Measurements from ENCODE around the gene VTI1A.
A peak's percentile ranks its signal among the peaks of the same experiment; 100 is the strongest.

VTI1A gene

DNA sequence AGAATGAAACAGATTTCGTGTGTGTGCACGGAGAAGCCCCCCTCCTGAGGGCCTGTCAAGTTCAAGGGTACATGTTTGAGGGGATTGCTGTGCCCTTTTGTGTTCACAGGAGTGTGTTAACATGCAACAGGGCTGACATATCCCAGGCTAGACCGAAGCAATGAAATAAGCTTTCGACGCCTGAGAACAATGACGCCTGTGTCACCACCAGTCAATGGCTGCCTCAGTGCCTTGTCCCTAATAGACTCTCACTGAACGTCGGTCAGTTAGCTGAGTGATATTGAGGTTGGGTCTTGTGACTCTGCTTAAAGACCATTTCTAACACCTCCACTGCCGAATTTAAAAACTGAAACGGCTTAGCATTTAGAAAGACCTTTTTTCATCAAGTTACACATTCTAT is 327.8 kb downstream of the VTI1A start:
- in situ Hi-C loops (cut with HindIII; ENCODE audit: low pct_ligation_motif_present, low pct_unique_long_range_greater_than_20kb, low sequenced_read_pairs) = no loop called here
- no peak for DNase-seq

- DNase-seq = peak; percentile 58
- in situ Hi-C loops (cut with HindIII; ENCODE audit: low pct_ligation_motif_present, low pct_unique_long_range_greater_than_20kb, low sequenced_read_pairs) = no loop called here
Observed at GRCh38 chr10:112775381-112775780, 328.4 kb downstream of the VTI1A start.

- DNase-seq = no peak
- in situ Hi-C loops (cut with HindIII; ENCODE audit: low pct_ligation_motif_present, low pct_unique_long_range_greater_than_20kb, low sequenced_read_pairs) = no loop called here
Observed at GRCh38 chr10:112775892-112776674, 329.1 kb downstream of the VTI1A start.

GRCh38 chr10:112778579-112778978 is 331.6 kb downstream of the VTI1A start:
- DNase-seq = no peak
- in situ Hi-C loops (cut with HindIII; ENCODE audit: low pct_ligation_motif_present, low pct_unique_long_range_greater_than_20kb, low sequenced_read_pairs) = no loop called here

DNA sequence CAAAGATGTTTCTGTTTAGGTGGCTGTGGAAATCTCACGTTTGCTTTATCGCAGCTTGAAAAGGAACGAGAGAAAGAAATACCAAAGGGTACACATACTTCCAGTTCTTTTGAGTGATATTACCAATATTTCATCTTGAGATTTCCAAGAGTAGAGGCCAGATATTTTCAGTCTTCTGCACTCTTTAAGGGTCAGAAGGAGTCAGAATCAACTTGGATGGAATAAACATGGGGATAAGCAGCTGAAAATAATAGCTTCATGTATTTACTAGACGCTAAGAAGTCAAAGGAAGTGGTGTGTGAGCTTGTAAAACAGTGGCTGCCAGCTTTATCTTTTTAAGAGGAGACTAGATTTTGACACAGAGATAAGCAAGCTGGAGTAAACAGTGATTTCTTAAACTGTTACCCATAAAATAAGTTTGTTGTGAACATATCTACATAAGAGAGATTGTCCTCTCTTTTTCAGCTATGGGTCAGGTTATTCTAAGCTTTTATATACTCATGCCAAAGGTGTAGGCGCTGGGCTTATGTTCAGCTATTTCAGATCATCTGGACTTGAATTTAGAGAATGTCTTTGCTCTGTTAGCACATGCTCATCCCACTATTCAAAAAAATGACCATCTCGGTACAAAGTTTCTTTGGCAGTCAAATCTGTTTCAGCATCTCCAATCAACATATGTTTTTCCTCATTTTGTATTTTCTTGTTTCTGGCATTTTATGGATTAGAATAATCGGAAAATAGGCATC is 332.2 kb downstream of the VTI1A start:
- in situ Hi-C loops (cut with HindIII; ENCODE audit: low pct_ligation_motif_present, low pct_unique_long_range_greater_than_20kb, low sequenced_read_pairs) = no loop called here
- no peak for DNase-seq

DNA sequence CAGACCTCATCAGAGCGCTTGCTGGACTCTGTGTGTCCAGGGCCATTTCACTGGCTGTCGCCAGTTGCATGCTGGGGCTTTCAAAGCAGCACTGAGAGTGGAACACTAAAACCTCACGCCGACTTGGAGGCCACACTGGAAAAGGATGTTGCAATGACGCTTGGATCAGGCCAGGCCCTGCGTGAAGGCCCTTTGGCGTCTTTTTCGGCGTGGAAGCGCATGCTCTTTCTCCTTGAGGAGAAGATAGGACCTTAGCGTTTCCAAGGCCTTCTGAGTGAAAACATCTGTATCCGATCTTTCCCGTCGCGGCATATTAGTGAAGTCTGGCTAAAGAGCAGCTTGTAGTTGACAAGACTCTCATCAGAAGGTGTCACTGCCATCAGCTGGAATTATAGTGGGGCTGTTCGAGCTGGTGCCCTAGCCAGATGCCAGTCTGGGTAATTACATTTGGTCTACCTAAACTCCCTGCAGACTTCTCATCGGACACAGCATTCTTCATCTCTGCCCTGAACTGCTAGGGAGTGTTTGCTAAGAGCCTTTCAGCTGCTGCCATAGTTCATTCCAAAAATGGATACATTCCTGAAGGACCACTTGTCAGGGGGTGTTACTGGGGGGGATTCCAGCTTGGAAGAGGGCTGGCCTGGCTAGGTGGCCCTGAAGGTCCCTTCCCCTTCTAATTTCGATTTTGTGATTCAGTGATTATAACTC is 335.3 kb downstream of the VTI1A start:
- in situ Hi-C loops (cut with HindIII; ENCODE audit: low pct_ligation_motif_present, low pct_unique_long_range_greater_than_20kb, low sequenced_read_pairs) = no loop called here
- DNase-seq = no peak

GRCh38 chr10:112783351-112784021 is 336.5 kb downstream of the VTI1A start:
- in situ Hi-C loops (cut with HindIII; ENCODE audit: low pct_ligation_motif_present, low pct_unique_long_range_greater_than_20kb, low sequenced_read_pairs) = no loop called here
- DNase-seq = no peak

DNA sequence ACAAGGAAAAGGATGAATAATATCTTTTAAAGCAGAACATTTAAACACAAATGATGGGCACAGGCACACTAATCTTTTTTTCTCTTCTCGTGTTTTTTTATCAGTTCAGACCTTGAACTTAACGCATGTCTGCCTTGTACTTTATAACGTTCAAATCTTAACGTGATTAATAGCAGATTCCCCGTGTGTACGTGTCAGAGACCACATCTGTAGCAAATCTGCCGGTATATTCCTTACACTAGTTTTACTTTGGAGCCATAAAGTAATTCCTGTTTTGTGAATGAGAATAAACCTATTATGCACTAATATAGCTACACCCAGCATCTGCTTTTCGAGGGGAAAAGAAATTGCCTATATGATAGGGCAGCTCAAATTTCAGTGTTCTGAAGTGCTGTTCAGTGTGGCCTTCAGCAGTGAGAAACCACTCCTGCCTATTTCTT is 337.0 kb downstream of the VTI1A start:
- in situ Hi-C loops (cut with HindIII; ENCODE audit: low pct_ligation_motif_present, low pct_unique_long_range_greater_than_20kb, low sequenced_read_pairs) = no loop called here
- DNase-seq = no peak

DNA sequence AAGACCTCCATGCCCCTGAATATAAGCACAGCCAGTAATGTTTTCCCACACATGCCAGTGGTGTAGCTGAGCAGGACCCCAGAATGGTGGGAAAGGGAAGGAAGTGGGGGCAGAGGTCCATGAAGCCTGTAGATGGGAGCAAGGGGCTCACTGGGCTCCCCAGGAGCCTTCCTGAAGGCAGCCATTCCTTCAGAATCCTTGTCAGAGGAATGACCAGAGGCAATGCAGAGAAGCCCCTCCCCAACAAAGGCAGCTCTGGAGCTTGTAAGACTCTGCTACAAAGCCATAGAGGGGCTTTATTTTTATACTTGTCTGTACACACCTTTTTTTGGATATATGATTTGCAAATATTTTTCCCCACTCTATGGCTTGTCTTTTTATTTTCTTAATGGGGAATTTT is 338.1 kb downstream of the VTI1A start:
- no peak for DNase-seq
- in situ Hi-C loops (cut with HindIII; ENCODE audit: low pct_ligation_motif_present, low pct_unique_long_range_greater_than_20kb, low sequenced_read_pairs) = no loop called here

DNA sequence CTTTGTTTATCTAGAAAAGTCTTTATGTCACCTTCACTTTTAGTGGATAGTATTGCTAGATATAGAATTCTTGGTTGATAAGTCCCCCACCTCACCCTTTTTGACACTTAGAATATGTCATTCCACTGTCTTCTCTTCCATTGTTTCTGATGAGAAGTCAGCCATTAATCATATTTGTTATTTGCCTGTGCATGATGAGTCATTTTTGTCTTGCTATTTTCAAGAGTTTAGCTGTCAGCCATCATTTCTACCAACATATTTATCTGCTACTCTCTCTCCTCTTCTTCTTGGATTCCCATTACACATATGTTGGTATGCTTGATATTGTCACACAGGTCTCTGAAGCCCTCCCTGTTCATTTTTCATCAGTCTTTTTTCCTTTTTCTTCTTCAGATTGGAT is 342.2 kb downstream of the VTI1A start:
- in situ Hi-C loops (cut with HindIII; ENCODE audit: low pct_ligation_motif_present, low pct_unique_long_range_greater_than_20kb, low sequenced_read_pairs) = no loop called here
- DNase-seq = no peak

GRCh38 chr10:112790030-112790429 is 343.0 kb downstream of the VTI1A start:
- DNase-seq = no peak
- in situ Hi-C loops (cut with HindIII; ENCODE audit: low pct_ligation_motif_present, low pct_unique_long_range_greater_than_20kb, low sequenced_read_pairs) = no loop called here

- in situ Hi-C loops (cut with HindIII; ENCODE audit: low pct_ligation_motif_present, low pct_unique_long_range_greater_than_20kb, low sequenced_read_pairs) = no loop called here
Observed at GRCh38 chr10:112790921-112791320, 343.9 kb downstream of the VTI1A start.

DNA sequence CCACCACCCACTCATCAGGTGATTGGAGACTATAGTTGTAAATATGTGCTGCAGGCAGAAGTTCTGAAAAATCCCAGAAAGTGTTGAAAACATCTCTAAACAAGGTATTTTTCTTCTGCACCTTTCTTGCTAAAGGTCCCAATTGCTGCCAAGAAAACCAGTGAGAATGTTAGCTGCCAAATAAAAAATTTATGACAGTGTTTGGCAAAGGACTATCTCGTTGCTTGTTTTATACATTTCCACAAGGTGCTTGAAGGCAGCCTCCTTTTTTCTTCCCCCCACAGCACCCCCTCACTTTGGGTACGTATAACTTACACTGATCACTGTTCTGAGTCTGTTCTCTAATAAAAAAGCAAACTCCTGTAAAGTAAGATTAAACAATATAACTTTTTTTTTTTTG is 344.4 kb downstream of the VTI1A start:
- no peak for DNase-seq
- in situ Hi-C loops (cut with HindIII; ENCODE audit: low pct_ligation_motif_present, low pct_unique_long_range_greater_than_20kb, low sequenced_read_pairs) = no loop called here

More at GRCh38 chr10:112790921-112791320, 343.9 kb downstream of the VTI1A start:
- DNase-seq = no peak

- DNase-seq = no peak
Observed at GRCh38 chr10:112792487-112793201, 345.6 kb downstream of the VTI1A start.

DNA sequence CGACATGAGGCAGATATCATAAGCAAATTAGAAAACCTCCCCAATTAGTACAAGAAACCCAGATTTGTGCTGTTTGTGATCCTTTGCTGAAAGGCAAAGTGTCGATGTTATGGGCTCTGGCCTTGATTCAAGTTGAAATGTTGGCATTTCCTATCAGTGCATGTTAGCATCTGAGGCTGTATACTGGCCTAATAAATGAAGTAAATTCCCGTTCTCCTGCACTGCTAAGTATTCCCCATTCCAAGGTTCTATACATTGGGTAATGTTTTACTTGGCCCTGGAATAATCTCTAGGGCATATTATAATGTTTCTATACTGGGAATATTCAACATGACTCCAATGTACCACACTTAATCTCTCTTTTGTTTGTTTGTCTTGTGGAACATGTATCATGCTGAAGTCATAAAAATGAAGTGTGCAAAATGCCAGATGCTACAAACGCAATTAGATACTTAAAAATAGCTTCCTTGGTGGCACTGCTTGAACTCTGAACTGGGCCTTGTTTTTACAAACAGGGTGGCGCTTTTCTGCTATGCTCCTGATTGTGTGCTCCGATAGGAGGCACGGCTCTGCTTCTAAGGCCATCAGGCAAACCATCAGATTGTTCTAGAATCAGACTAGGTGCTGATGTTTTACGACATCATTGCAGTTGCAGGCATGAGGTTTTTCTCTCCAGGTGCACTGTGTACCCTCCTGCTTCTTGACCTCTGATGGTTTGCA is 346.3 kb downstream of the VTI1A start:
- in situ Hi-C loops (cut with HindIII; ENCODE audit: low pct_ligation_motif_present, low pct_unique_long_range_greater_than_20kb, low sequenced_read_pairs) = no loop called here
- DNase-seq = no peak

More at GRCh38 chr10:112792487-112793201, 345.6 kb downstream of the VTI1A start:
- in situ Hi-C loops (cut with HindIII; ENCODE audit: low pct_ligation_motif_present, low pct_unique_long_range_greater_than_20kb, low sequenced_read_pairs) = no loop called here

DNA sequence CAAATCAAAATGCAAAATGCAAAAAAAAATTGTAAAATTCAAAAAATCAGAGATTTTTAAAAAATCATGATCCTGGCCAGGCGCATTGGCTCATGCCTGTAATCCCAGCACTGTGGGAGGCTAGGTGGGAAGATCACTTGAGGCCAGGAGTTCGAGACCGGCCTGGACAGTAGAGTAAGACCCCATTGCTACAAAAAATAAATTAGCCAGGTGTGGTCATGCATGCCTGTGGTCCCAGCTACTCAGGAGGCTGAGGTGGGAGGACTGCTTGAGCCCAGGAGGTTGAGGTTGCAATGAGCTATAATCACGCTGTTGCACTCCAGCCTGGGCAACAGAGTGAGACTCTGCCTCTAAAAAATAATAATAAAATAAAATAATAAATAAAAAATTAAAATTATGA is 347.2 kb downstream of the VTI1A start:
- DNase-seq = no peak
- in situ Hi-C loops (cut with HindIII; ENCODE audit: low pct_ligation_motif_present, low pct_unique_long_range_greater_than_20kb, low sequenced_read_pairs) = no loop called here

DNA sequence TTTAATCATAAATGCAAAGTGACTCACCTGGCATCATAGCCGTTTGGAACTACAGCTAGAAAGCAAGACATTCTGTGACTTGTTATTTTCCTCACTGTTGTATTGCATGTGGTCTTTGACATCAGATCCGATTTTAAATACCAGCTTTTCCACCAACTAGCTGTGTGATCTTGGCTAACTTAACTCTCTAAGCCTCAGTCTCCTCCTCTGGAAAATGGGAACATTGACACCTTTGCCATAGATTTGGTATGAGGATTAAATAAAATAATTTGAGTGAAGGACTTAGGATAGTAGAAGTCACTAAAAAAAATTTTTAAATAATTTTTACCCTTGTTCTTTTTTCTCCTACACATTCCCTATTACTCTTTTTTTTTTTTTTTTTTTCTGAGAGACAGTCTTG is 348.1 kb downstream of the VTI1A start:
- no peak for DNase-seq
- in situ Hi-C loops (cut with HindIII; ENCODE audit: low pct_ligation_motif_present, low pct_unique_long_range_greater_than_20kb, low sequenced_read_pairs) = no loop called here

DNA sequence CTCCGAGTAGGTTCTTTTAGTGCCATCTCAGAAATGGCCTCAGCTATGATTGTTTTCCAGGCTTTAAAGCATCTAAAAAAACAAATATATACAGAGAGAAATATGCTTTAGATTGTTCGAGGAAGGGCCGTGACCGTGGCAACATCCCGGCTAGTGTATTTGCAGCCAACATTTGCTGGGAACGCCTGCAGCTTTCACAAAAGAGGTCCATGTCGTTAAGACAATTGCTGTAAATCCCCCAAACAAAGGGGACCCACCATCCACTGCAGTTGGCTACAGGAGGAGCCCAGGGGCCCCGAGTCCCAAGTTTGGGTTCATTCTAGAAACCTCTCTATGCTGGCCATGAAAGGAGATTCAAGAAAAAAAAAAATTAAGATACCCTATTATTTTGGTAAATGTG is 350.2 kb downstream of the VTI1A start:
- in situ Hi-C loops (cut with HindIII; ENCODE audit: low pct_ligation_motif_present, low pct_unique_long_range_greater_than_20kb, low sequenced_read_pairs) = no loop called here
- DNase-seq = no peak

All from ACHN (cell line).